GM23338 (cell line): ENCODE data around the gene NPAS4. TPM values are rescaled to one million over a fixed set of nuclear protein-coding genes. Genes with fewer than 3 reads are reported as not detected.

Experiments used
- ATAC-seq: fragments of 200-7000 bp; cut with Tn5 transposase; 3 replicates; pipeline ENCODE4 v1.9.1; 2020
- DNase-seq: peaks from one replicate; pipeline ENCODE4 v3.0.0-alpha.2; 2015; ENCODE audit warnings: low spot score
- H2AFZ ChIP-seq: fragments of 200-600 bp; sonication (generic); 2 replicates; pipeline ENCODE4 v1.8.0; 2016; ENCODE audit warnings: antibody characterized with exemption, mild to moderate bottlenecking, moderate library complexity
- H3F3A ChIP-seq: fragments of 200-600 bp; sonication (generic); replicated peaks from 2 replicates; pipeline ENCODE4 v1.8.0; 2017; ENCODE audit warnings: antibody characterized with exemption, mixed run types, low read depth
- H3K27ac ChIP-seq: fragments of 200-600 bp; sonication (generic); 2 replicates; pipeline ENCODE4 v1.6.1; 2016; ENCODE audit warnings: low read depth
- H3K27me3 ChIP-seq: fragments of 200-600 bp; sonication (generic); 2 replicates; pipeline ENCODE4 v1.8.0; 2016; ENCODE audit warnings: mild to moderate bottlenecking, mixed run types, moderate library complexity; ENCODE audit not compliant: insufficient read depth
- H3K36me3 ChIP-seq: fragments of 200-600 bp; sonication (generic); 2 replicates; pipeline ENCODE4 v1.8.0; 2016; ENCODE audit warnings: mild to moderate bottlenecking; ENCODE audit not compliant: insufficient read depth
- H3K4me1 ChIP-seq: fragments of 200-600 bp; sonication (generic); 2 replicates; pipeline ENCODE4 v1.8.0; 2016; ENCODE audit warnings: mild to moderate bottlenecking, moderate library complexity; ENCODE audit not compliant: insufficient read depth
- H3K4me2 ChIP-seq: fragments of 200-600 bp; sonication (generic); 2 replicates; pipeline ENCODE4 v1.7.1; 2017; ENCODE audit warnings: mixed run types
- H3K4me3 ChIP-seq: fragments of 200-600 bp; sonication (generic); 2 replicates; pipeline ENCODE4 v1.6.1; 2016; ENCODE audit warnings: mixed run types
- H3K79me2 ChIP-seq: fragments of 200-600 bp; sonication (generic); replicated peaks from 2 replicates; pipeline ENCODE4 v1.8.0; 2017; ENCODE audit warnings: mild to moderate bottlenecking; ENCODE audit not compliant: insufficient read depth
- H3K9me2 ChIP-seq: fragments of 200-600 bp; sonication (generic); 2 replicates; pipeline ENCODE4 v1.8.0; 2017; ENCODE audit not compliant: insufficient read depth
- H4K20me1 ChIP-seq: fragments of 200-600 bp; sonication (generic); replicated peaks from 2 replicates; pipeline ENCODE4 v1.8.0; 2017; ENCODE audit warnings: mild to moderate bottlenecking; ENCODE audit not compliant: insufficient read depth
- H3K27ac Mint-ChIP-seq: 2 replicates; pipeline ENCODE4 v1.8.0; 2020; ENCODE audit warnings: inconsistent platforms, mild to moderate bottlenecking, moderate library complexity, mixed read lengths
- H3K27me3 Mint-ChIP-seq: 3 replicates; pipeline ENCODE4 v1.8.0; 2022; ENCODE audit warnings: low read depth, mild to moderate bottlenecking, moderate library complexity, mixed read lengths, inconsistent platforms; ENCODE audit not compliant: insufficient read depth, poor library complexity
- H3K36me3 Mint-ChIP-seq: 3 replicates; pipeline ENCODE4 v1.8.0; 2021; ENCODE audit warnings: low read depth, mild to moderate bottlenecking, inconsistent platforms, moderate library complexity, mixed read lengths
- H3K4me1 Mint-ChIP-seq: 3 replicates; pipeline ENCODE4 v1.8.0; 2020; ENCODE audit warnings: mild to moderate bottlenecking, inconsistent platforms, mixed read lengths
- H3K4me3 Mint-ChIP-seq: 3 replicates; pipeline ENCODE4 v1.8.0; 2021; ENCODE audit warnings: moderate library complexity, mild to moderate bottlenecking, inconsistent platforms, mixed read lengths
- H3K9me3 Mint-ChIP-seq: 3 replicates; pipeline ENCODE4 v1.8.0; 2020; ENCODE audit warnings: moderate library complexity, mild to moderate bottlenecking, inconsistent platforms, mixed read lengths
- CREB1 ChIP-seq: fragments of 250-450 bp; sonication (Bioruptor Pico); IDR thresholded peaks from 2 replicates; pipeline ENCODE4 v1.5.0; 2020; ENCODE audit warnings: low read depth, mild to moderate bottlenecking, moderate library complexity
- EZH2 ChIP-seq: fragments of 200-600 bp; sonication (generic); IDR thresholded peaks from one replicate; pipeline ENCODE4 v1.8.0; 2017; ENCODE audit warnings: antibody characterized with exemption, mild to moderate bottlenecking, low read depth; ENCODE audit not compliant: unreplicated experiment
- EZH2phosphoT487 ChIP-seq: fragments of 200-600 bp; sonication (generic); IDR thresholded peaks from one replicate; pipeline ENCODE4 v1.8.1; 2018; ENCODE audit warnings: antibody characterized with exemption; ENCODE audit not compliant: unreplicated experiment
- POLR2AphosphoS5 ChIP-seq: IDR thresholded peaks from 2 replicates; pipeline ENCODE4 v1.6.1; 2016; ENCODE audit warnings: antibody characterized with exemption, low read depth
- ZNF331 ChIP-seq: fragments of 250-450 bp; sonication (Bioruptor Pico); IDR thresholded peaks from 2 replicates; pipeline ENCODE4 v1.5.0; 2020; ENCODE audit warnings: low read depth, mild to moderate bottlenecking, moderate library complexity
- polyA plus RNA-seq: library from polyadenylated mRNA; unstranded; fragments of >200 nt; fragmentation: Nextera tagmentation; extraction: Ambion mirVana; gene quantifications from 2 replicates; pipeline ENCODE4 v1.2.1, GENCODE V29; 2016
- total RNA-seq: library from RNA; depleted of rRNA; stranded (reverse); fragments of >200 nt; shearing (Covaris generic); gene quantifications from 2 replicates; pipeline ENCODE4 v1.2.3, GENCODE V29; 2014
- TF ChIP-seq, protein P1 (sequence below): IDR thresholded peaks from one replicate; pipeline ENCODE4 v1.6.1; 2018; ENCODE audit warnings: antibody characterized with exemption; ENCODE audit not compliant: unreplicated experiment
- TF ChIP-seq, protein P2 (sequence below): fragments of 250-450 bp; sonication (Bioruptor Pico); IDR thresholded peaks from 2 replicates; pipeline ENCODE4 v1.5.0; 2020; ENCODE audit warnings: mild to moderate bottlenecking, moderate library complexity
- TF ChIP-seq, protein P3 (sequence below), 2 experiments: fragments of 200-600 bp in 1 of 2; sonication (generic) in 1 of 2; conservative IDR thresholded peaks; 2 replicates each; pipeline versions ENCODE4 v1.5.1 to v1.6.1; 2016 to 2017; ENCODE audit warnings: antibody characterized with exemption in 2 of 2, low read depth in 2 of 2, mild to moderate bottlenecking in 2 of 2, moderate library complexity in 1 of 2

NPAS4 gene
- total and polyA plus RNA-seq, 2 experiments from 2014 or later: 0.71 to 0.97 TPM

DNA sequence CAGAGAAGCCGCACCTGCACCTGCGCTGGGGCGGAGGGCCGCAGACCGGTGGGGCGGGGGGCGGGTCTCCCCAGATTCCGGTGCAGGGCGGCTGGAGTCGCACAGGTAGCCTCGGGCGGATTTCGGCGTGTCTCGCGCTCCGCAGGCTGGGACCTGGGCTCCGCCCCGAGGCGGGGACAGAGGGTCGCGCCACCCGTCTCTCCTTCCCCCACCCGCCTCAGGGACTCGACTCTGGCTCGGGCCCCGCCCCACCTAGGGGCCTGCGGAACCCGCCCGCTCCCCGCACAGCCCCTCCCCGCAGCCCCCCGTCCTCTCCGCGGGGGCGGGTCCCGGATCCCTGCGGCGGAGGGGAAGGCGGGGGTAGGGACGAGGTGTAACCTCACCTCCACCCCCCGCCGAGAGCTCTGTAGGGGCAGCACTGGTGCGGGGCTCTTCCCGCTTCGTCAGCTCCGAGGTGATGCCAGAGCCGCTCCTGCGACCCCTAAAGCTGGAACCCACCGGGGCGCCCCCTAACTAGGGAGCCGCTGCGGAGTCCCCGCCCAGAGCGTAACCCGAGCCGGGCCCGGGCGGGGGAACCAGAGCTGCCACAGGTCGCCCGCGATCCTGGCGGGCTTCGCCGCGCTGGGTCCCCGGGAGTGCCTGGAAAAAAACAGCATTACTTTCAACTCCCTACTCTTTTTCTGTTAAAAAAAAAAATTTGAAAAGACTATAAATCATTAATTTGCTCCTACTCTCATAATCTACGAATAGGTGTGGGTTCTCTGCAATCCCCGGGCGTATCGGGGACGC, 49.0 kb upstream of the NPAS4 start, which contains the start of gene SLC29A2:
SLC29A2 (minus strand) TSS at position 134 of the 789 bp plus-strand sequence. CDS start 169 bp downstream, outside the sequence.
- peak within 1 kb of the TSS; percentile 83 for H3K4me3 ChIP-seq
- ATAC-seq: peak; percentile 79
- Mint-ChIP-seq H3K4me3 (peak within 1 kb of the TSS; percentile 98), H3K9me3 (no peaks in the 10 kb centered on the region), H3K36me3 (peaks cover 39% of the 10 kb centered on the region), H3K27ac (peak within 1 kb of the TSS; percentile 98), H3K27me3 (peaks cover 16% of the 10 kb centered on the region), H3K4me1 (peaks cover 31% of the 10 kb centered on the region)
- H3K36me3 ChIP-seq: peaks cover 17% of the 10 kb centered on the region; the same call in 1 of the 2 replicates
- peaks cover 21% of the 10 kb centered on the region for H3K4me1 ChIP-seq
- H4K20me1 ChIP-seq: peaks cover 10% of the 10 kb centered on the region; the same call in 1 of the 2 replicates
- peak within 1 kb of the TSS; percentile 82 for H3K4me2 ChIP-seq
- peak within 1 kb of the TSS; percentile 97 for H3K27ac ChIP-seq
- H2AFZ ChIP-seq: peak within 1 kb of the TSS; percentile 72
- peaks cover 23% of the 10 kb centered on the region for H3K79me2 ChIP-seq
- H3K9me2 ChIP-seq: no peaks in the 10 kb centered on the region
- H3F3A ChIP-seq: peaks cover 31% of the 10 kb centered on the region
- TF ChIP-seq EZH2 (no peak), EZH2phosphoT487 (no peak), POLR2AphosphoS5 (peak; percentile 57; the same call in 1 of the 2 replicates), CREB1 (CRISPR knock-in tag) (no peak), ZNF331 (CRISPR knock-in tag) (no peak)
- TF ChIP-seq, protein P1, sequence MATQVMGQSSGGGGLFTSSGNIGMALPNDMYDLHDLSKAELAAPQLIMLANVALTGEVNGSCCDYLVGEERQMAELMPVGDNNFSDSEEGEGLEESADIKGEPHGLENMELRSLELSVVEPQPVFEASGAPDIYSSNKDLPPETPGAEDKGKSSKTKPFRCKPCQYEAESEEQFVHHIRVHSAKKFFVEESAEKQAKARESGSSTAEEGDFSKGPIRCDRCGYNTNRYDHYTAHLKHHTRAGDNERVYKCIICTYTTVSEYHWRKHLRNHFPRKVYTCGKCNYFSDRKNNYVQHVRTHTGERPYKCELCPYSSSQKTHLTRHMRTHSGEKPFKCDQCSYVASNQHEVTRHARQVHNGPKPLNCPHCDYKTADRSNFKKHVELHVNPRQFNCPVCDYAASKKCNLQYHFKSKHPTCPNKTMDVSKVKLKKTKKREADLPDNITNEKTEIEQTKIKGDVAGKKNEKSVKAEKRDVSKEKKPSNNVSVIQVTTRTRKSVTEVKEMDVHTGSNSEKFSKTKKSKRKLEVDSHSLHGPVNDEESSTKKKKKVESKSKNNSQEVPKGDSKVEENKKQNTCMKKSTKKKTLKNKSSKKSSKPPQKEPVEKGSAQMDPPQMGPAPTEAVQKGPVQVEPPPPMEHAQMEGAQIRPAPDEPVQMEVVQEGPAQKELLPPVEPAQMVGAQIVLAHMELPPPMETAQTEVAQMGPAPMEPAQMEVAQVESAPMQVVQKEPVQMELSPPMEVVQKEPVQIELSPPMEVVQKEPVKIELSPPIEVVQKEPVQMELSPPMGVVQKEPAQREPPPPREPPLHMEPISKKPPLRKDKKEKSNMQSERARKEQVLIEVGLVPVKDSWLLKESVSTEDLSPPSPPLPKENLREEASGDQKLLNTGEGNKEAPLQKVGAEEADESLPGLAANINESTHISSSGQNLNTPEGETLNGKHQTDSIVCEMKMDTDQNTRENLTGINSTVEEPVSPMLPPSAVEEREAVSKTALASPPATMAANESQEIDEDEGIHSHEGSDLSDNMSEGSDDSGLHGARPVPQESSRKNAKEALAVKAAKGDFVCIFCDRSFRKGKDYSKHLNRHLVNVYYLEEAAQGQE: no peak
- TF ChIP-seq, protein P2, sequence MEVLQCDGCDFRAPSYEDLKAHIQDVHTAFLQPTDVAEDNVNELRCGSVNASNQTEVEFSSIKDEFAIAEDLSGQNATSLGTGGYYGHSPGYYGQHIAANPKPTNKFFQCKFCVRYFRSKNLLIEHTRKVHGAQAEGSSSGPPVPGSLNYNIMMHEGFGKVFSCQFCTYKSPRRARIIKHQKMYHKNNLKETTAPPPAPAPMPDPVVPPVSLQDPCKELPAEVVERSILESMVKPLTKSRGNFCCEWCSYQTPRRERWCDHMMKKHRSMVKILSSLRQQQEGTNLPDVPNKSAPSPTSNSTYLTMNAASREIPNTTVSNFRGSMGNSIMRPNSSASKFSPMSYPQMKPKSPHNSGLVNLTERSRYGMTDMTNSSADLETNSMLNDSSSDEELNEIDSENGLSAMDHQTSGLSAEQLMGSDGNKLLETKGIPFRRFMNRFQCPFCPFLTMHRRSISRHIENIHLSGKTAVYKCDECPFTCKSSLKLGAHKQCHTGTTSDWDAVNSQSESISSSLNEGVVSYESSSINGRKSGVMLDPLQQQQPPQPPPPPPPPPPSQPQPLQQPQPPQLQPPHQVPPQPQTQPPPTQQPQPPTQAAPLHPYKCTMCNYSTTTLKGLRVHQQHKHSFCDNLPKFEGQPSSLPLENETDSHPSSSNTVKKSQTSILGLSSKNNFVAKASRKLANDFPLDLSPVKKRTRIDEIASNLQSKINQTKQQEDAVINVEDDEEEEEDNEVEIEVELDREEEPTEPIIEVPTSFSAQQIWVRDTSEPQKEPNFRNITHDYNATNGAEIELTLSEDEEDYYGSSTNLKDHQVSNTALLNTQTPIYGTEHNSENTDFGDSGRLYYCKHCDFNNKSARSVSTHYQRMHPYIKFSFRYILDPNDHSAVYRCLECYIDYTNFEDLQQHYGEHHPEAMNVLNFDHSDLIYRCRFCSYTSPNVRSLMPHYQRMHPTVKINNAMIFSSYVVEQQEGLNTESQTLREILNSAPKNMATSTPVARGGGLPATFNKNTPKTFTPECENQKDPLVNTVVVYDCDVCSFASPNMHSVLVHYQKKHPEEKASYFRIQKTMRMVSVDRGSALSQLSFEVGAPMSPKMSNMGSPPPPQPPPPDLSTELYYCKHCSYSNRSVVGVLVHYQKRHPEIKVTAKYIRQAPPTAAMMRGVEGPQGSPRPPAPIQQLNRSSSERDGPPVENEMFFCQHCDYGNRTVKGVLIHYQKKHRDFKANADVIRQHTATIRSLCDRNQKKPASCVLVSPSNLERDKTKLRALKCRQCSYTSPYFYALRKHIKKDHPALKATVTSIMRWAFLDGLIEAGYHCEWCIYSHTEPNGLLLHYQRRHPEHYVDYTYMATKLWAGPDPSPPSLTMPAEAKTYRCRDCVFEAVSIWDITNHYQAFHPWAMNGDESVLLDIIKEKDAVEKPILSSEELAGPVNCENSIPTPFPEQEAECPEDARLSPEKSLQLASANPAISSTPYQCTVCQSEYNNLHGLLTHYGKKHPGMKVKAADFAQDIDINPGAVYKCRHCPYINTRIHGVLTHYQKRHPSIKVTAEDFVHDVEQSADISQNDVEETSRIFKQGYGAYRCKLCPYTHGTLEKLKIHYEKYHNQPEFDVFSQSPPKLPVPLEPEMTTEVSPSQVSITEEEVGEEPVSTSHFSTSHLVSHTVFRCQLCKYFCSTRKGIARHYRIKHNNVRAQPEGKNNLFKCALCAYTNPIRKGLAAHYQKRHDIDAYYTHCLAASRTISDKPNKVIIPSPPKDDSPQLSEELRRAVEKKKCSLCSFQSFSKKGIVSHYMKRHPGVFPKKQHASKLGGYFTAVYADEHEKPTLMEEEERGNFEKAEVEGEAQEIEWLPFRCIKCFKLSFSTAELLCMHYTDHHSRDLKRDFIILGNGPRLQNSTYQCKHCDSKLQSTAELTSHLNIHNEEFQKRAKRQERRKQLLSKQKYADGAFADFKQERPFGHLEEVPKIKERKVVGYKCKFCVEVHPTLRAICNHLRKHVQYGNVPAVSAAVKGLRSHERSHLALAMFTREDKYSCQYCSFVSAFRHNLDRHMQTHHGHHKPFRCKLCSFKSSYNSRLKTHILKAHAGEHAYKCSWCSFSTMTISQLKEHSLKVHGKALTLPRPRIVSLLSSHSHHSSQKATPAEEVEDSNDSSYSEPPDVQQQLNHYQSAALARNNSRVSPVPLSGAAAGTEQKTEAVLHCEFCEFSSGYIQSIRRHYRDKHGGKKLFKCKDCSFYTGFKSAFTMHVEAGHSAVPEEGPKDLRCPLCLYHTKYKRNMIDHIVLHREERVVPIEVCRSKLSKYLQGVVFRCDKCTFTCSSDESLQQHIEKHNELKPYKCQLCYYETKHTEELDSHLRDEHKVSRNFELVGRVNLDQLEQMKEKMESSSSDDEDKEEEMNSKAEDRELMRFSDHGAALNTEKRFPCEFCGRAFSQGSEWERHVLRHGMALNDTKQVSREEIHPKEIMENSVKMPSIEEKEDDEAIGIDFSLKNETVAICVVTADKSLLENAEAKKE (CRISPR knock-in tag): no peak
- TF ChIP-seq, protein P3, sequence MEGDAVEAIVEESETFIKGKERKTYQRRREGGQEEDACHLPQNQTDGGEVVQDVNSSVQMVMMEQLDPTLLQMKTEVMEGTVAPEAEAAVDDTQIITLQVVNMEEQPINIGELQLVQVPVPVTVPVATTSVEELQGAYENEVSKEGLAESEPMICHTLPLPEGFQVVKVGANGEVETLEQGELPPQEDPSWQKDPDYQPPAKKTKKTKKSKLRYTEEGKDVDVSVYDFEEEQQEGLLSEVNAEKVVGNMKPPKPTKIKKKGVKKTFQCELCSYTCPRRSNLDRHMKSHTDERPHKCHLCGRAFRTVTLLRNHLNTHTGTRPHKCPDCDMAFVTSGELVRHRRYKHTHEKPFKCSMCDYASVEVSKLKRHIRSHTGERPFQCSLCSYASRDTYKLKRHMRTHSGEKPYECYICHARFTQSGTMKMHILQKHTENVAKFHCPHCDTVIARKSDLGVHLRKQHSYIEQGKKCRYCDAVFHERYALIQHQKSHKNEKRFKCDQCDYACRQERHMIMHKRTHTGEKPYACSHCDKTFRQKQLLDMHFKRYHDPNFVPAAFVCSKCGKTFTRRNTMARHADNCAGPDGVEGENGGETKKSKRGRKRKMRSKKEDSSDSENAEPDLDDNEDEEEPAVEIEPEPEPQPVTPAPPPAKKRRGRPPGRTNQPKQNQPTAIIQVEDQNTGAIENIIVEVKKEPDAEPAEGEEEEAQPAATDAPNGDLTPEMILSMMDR (conservative IDR thresholded peaks at IDR 0.05; ENCODE audit: low read depth in 2 of 2): no peak
- H3K27me3 ChIP-seq: no peaks in the 10 kb centered on the region
- peak; percentile 98 for DNase-seq
